GM18858 (cell line): ENCODE data around the gene SALL4.
"Not testable (repeated sequence)": the region's sequence is repeated elsewhere in the genome, so short reads cannot be mapped to it uniquely, and the experiment has no call there.

ENCODE experiments used
- ATAC-seq: cut with Tn5 transposase; IDR thresholded peaks from one replicate; pipeline ENCODE4 v1.9.1; 2021; ENCODE audit not compliant: unreplicated experiment

The SALL4 gene

DNA sequence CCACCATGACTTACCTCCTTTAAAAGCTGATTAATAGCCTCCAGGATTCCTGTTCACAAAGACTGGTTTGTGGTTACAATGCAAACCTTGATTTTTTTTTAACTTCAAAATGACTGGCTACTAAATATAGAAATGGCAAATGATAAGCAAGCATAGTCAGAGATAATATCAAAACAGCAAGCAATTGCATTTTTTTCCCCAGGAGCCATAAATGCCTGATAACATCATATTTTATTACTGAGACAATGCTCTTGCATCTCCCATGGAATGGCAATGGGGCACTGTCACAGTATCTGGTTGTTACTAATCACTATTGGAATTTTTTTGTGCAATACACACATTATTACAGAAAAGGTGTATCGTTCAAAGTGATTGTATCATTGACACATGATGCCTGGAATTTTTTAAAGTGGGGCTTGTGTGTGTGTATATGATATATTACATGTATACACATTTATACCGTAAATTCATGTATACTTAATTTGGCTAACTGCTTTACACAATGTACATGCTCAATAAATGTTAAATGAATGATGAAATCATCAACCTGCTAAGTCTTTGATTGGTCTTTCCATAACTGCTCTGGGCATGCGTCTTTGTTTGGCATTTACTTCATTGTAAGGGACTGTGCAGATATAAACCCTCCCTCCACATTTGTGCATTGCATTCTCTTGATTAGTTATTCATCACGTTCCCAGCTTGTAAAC, 980 bp upstream of the SALL4 start:
- no peak for ATAC-seq

DNA sequence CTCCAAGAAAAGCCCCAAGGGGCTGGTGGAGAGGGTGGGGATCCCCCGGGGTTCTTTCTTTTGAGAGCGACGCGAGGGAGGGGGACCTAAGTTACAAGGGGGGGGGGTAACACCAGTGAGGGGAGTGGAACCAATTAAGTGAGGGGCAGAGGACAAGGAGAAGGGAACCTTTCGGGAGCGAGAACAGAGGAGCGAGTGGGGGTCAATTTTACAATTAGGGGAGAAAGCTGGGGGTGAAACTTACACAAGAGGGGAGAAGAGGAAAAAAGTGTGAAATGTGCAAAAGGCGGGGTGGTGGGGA, 548 bp downstream of the SALL4 start:
- no peak for ATAC-seq

DNA sequence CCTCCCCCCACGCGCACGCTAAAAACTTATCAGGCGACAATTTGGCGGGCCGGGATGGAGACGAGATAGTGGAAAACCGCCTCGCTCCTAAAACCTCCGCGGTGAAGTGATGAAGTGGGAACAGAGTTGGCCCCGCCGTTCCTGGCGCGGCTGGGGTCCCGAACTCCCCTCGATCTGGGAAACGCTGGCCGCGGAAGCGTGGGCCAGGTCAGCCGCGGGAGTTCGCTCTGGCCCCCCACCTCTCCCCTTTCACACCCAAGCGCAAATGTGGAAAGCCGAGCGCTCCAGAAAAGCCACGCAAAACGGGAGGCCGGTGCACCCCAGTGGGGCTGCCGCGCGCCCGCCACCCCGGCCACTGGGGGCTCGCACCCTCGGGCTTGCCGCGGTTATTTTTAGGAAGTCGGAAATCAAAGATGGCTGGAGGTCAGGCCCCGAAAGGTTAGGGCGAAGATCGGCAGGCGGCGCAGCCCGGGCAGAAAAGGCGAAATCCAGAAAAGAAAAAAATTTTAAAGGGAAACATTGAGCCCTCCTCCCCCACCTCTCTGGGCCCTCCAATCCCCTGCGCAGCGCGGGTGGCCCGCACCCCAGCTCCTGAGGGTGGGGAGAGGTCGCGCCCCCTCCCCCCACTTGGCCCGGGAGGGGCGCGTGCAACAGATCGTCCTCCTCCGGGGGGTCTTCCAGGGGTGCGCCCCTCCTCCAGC, 1.0 kb downstream of the SALL4 start:
- ATAC-seq, result no peak

DNA sequence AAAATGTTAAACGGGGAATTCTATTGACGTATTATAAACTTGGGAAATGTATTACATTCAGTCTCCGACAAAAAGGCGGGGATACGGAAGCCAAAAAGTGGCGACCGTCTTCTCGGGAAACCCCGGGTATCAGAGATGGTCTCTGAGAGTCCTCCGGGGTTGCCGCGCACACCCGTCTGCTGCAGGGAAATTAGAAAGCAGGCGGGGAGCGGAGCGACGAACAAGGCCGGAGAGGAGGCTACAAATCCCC, 1.5 kb downstream of the SALL4 start:
- no peak for ATAC-seq

DNA sequence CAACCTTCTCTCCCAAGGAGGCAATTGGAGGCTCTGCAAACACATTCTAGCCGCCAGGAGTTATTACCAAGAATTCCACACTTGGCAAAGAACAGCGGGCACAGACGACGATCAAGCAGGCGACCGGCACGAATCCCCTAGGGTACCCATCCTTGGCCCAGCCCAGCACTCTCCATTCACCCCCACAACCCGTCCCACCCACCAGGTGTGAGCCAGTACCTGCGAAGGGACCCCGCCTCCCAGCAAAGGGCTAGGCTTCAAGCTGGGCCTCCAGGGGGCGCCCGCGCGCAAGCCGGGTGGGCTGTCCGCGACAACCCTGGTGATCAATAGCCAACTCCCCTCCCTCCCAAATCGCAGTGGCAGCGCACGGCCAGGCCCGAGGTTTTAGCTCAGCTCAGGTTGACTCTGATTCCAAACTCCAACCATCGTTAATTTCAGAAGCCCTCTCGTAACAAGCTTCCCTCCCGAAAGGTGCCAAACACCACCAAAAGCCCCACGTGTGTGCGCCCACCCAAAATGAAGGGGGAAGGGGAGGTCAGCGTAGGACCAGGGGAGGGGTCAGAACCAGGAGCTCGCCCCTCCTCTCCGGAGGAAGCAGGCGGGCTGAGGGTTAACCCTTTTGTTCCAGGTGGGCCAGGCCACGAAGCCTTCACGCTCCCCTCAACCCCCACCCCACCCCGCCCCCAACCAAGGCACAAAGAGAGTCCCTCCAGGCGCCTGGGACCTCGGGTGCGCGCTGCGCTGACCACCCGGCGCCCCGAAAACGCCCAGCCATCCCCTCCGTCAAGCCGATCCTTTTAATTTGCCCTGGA, 2.1 kb downstream of the SALL4 start:
- no peak for ATAC-seq

DNA sequence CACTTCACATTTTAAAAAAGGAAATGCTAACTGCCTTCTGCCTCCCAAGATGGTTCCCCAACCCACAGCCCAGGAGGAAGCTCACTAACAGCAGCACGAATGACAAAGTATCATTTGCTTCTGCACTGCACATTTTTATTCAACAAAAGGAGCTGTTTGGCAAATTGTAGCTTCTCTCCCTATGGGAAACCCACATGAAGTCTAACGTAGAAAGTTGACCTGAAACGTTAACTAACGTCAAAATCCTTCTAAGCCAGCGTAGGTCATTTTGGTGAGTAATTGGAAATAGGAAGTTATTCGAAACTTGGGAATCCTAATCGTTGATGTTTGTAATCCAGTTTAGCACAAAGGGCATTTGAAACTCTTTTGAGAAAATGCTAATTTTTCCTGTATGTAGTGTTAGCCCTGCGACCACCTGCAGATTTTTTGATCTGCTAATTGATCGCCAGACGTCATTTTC, 2.9 kb downstream of the SALL4 start:
- no peak for ATAC-seq

DNA sequence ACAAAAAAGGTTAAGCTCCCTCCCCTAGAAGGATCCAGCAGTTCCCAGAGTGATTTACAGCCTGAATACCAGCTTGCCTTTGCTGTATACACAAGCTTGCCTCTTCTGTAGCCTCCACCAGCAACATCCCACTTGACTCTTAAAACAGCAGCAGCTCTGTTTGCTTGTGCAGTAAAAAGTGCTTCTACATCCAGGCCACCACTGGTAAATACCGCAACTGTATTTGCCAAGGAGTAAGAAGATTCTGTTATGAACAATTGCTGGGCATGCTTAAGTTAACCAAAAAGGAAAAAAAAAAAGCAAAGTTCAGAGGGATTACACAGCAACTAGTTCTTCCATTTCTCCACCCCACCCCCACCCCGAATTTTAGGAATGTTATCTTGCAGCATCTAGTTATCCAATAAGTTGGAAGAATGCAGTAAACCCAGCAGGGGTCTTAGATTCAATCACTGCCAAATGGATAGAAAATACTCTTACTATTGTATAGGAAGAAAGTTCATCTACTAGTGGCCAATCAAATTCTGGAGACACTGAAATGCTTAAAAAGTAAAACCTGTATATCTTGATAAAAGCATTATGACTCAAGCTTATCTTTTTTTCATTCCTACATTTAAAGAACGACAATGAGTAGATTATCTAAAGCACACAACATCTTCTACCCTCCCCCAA, 4.8 kb downstream of the SALL4 start:
- no peak for ATAC-seq

DNA sequence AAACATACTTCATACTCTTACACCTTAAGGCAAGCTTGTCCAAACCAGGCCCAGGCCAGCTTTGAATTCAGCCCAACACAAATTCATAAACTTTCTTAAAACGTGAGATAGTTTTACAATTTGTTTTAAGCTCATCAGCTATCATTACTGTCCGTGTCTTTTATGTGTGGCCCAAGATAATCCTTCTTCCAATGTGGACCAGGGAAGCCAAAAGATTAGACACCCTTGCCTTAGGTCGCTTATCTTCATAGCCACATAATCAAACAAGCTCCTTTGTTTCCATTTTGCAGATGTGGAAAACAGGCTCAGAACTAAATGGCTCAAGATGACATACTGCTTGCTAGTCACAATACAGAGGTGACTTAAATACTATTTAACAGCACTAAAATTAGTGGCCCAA, 6.0 kb downstream of the SALL4 start:
- ATAC-seq, result no peak

DNA sequence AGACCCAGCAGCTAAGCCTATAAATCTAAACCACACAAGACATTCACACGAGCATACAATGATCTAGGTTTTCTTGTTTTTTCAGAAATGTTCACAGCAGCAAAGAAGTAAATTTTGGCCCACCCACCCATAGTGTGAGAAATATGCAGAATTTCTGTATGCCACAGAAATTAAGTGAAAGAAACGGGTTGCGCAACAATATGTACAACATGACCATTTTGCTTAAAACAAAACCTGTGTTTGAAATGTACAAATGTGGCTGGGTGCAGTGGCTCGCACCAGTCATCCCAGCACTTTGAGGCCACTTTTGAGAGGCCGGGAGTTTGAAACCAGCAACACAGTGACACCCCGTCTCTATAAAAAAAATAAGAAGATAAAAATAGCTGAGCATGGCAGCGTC, 9.4 kb downstream of the SALL4 start:
- no peak for ATAC-seq

DNA sequence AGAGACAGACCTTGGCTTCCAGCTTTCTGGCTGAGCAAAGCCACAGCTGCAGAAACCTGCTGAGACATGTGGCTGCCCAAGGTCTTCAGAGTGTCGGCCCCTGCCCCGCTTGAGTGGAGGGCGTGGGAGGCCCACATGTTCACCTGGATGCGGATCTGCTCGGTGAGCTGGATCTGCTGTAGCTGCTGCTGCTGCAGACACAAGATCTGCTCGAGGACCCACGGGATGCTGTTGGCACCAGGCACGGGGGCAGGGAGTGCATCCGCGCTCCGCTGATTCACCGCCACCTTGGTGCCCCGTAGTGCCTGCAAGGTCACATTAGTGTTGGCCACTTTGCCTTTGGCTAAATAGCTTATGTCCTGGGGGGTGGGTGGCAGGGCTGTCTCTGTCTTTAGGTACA, 10.7 kb downstream of the SALL4 start:
- no peak for ATAC-seq

DNA sequence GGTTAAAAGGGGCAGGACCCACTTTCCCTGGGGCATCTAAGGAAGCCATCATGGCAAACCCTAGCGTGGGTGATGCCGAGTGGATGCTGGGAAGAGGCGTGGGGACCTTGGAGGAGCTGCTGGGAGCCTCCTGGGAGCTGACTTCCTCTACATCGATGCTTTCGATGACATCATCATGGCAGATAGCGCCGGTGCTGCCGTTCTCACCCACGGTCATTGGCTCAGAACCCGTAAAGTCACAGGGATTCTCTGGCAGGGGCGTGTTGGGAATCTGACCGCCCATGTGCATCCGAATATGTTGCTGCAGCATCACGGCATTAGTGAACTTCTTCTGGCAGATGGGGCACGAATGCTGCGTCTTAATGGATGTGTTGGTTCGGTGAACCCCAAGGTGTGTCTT, 12.1 kb downstream of the SALL4 start:
- ATAC-seq, result no peak

DNA sequence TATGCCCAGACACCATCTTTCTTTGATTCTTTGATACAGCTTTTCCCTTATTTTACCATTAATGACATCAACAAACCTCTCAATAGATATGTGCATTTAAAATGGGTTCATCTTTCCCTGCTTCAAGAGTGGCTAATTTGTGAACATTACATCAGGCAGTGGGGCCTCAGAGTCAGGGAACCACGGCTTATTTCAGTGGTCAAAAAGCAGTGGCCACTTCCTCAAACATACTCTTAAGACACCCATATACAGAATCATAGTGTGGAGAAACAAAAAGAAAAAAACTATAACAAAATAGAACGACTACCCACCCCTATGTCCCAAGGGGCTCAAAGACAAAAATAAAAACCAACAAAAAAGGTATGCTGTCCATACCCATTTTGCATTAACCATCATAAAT, 12.9 kb downstream of the SALL4 start:
- ATAC-seq, result no peak

DNA sequence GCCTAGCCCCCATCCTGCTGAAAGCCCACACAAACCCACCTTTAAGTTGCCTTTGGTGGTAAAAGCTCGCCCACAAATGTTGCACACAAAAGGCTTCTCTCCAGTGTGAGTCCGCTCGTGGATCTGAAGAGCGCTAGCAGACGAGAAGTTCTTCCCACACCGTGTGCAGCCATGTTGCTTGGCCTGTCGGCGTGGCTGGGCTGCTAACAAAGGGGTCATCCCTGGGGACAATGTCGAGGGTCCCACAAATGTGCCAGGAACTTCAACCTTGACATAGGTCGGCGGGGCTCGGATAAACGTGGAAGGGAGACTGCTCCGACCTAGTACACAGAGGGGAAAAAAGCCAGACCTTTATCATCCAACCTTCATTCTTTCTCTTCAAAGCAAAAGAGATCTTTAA, 13.5 kb downstream of the SALL4 start:
- ATAC-seq, result no peak

DNA sequence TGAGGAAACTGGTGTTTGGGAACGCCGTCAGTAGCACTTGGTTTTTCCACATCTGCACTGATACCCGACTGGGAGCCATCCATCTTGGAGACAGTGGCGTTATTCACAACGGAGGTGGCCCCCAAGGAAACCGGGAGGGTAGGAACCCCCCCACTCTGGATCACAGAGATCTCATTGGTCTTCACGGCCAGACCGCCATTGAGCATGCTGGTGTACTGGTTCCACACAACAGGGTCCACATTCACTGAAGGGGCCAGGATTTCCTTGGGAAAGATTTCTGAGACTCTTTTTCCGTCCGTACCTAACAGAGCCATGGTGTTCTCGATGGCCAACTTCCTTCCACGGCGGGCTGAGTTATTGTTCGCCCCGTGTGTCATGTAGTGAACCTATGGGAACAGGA, 18.0 kb downstream of the SALL4 start:
- ATAC-seq, result no peak

DNA sequence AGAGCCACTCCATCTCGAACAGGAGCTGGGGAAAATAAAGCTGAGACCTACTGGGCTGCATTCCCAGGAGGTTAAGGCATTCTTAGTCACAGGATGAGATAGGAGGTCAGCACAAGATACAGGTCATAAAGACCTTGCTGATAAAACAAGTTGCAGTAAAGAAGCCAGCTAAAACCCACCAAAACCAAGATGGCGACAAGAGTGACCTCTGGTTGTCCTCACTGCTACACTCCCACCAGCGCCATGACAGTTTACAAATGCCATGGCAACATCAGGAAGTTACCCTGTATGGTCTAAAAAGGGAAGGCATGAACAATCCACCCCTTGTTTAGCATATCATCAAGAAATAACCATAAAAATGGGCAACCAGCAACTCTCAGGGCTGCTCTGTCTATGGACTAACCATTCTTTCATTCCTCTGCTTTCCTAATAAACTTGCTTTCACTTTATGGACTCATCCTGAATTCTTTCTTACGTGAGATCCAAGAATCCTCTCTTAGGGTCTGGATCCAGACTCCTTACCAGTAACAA, 24.0 kb downstream of the SALL4 start:
- not testable (repeated sequence) for ATAC-seq

DNA sequence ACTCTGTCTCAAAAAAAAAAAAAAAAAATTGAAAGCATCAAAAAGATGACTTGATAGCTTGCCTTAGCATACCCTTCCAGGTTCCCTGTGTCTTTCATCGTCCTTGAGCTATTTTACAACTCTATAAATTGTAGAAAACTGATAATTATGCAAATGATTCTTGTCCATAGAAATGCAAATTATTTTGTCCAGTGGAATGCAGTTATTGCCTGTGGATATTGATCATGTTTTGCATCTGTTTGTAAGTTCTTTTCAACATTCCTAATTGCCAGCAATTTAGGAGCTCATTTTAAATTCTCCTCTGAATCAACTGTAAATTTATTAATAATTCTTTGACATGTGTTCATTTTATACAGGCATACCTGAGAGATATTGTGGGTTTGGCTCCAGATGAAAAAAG, 27.1 kb downstream of the SALL4 start:
- ATAC-seq, result no peak

DNA sequence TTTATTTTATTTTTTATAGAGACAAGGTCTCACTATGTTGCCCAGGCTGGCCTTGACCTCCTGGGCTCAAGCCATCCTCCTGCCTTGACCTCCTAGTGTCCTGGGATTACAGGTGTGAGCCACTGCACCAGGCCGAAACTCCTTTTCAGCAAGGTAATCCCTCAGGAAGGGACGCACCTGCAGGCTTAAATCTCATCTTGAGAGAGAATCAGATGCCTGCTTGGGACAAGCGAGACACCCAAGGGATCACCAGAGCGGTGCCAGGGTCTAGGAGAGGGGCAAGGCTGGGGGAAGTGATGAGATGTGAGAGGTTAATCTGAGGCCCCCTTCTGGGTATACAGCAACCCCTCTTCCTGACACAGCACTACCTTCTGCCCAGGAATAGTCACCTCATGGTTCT, 30.1 kb downstream of the SALL4 start:
- no peak for ATAC-seq

DNA sequence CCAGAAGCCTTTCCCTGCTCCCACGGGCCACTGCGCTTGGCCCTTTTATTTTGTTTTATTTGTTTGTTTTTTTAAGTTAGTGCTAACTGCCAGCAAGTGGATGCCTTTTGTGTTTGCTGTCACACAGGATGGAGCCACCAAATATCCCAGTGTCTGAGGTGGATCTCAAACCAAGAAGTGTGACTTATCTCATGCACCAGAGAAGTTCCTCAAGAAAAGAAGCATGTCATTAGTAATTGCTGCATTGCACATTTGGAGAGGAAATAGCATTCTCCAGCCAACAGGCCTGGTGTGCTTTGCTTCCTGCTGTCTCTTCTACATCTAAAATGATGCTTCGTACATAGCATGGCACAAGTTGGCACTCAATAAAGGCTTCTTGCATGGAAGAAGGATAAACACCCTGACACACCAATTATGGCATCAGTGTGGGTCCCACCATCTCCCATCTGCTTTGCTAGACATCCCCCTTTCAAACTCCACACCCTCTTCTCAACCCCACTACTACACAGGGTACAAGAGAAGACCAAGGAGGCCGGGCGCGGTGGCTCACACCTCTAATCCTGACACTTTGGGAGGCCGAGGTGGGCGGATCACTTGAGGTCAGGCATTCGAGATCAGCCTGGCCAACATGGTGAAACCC, 32.2 kb downstream of the SALL4 start:
- ATAC-seq, result no peak

DNA sequence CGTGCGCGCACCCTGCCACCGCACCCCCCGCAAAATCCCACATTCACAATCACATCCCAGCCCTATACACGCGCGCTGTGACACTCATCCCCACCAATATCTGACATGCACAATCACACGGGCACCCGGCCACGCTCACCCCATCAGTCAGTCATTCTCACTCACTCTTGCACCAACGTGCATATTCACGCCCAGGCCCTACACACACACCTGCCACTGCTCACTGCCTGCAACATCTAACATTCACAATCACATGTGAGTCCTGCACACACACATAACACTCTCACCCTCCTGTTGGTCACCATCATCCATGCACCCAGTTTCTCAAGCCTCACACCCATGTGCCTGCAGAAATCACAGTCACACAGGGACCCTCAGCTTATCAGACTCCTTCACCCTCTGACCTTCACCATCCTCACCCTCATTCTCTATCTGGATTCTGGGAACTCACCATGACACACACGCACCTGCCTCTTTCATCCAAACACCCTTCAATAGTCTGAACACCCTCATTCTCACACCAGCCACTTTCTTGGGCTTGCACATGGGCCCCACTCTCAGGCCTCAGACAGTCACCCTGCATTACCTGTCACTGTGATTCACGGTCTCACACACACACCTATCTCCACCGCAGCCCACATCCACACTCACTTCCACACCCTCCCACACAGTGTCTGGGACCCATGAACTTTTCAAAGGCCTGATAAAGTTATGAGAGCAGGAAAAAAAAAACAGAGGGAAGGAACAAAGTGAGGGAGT, 33.4 kb downstream of the SALL4 start:
- no peak for ATAC-seq
